WTC11 (cell line): ENCODE results near the gene SPINT1. TPM values are rescaled to one million over a fixed set of nuclear protein-coding genes. Genes with fewer than 3 reads are reported as not detected.

Experiments used
- ATAC-seq: fragments of 200-7000 bp; cut with Tn5 transposase; 2 replicates; pipeline ENCODE4 v1.10.0; 2021; ENCODE audit warnings: mild to moderate bottlenecking, moderate library complexity
- CTCF ChIA-PET: fragments of 300-600 bp; sonication (Branson Sonifier 250); formaldehyde crosslinking; loops from one replicate; lab custom pipeline; 2021; ENCODE audit warnings: antibody characterized with exemption; lab: Charles Lee
- POLR2A ChIA-PET: fragments of 350-600 bp; sonication (Branson Sonifier 250); formaldehyde crosslinking; loops from one replicate; lab custom pipeline; 2021; ENCODE audit warnings: antibody characterized with exemption; lab: Charles Lee
- DNase-seq: peaks from one replicate; pipeline ENCODE4 v3.0.0; 2021; ENCODE audit warnings: low spot score
- H3K27ac Mint-ChIP-seq: 2 replicates; pipeline ENCODE4 v1.8.0; 2021; ENCODE audit warnings: mixed read lengths
- H3K27me3 Mint-ChIP-seq: 2 replicates; pipeline ENCODE4 v1.8.0; 2021; ENCODE audit warnings: low read depth, mild to moderate bottlenecking, moderate library complexity, mixed read lengths
- H3K36me3 Mint-ChIP-seq: 2 replicates; pipeline ENCODE4 v1.8.0; 2021; ENCODE audit warnings: mixed read lengths
- H3K4me1 Mint-ChIP-seq: 2 replicates; pipeline ENCODE4 v1.8.0; 2022; ENCODE audit warnings: mixed read lengths
- H3K4me3 Mint-ChIP-seq: 2 replicates; pipeline ENCODE4 v1.8.0; 2021; ENCODE audit warnings: mild to moderate bottlenecking, moderate library complexity, mixed read lengths
- H3K9me3 Mint-ChIP-seq: 2 replicates; pipeline ENCODE4 v1.8.0; 2021; ENCODE audit warnings: mixed read lengths
- CREM ChIP-seq: sonication (generic); formaldehyde crosslinking; IDR thresholded peaks from 2 replicates; pipeline ENCODE4 v1.8.1; 2022; ENCODE audit warnings: mild to moderate bottlenecking, missing genetic modification reagents, moderate library complexity
- FOXJ3 ChIP-seq: sonication (generic); formaldehyde crosslinking; IDR thresholded peaks from 2 replicates; pipeline ENCODE4 v1.9.0; 2021; ENCODE audit warnings: missing genetic modification reagents, mild to moderate bottlenecking, borderline replicate concordance
- FOXP1 ChIP-seq: sonication (generic); formaldehyde crosslinking; IDR thresholded peaks from 2 replicates; pipeline ENCODE4 v1.8.0; 2022; ENCODE audit warnings: missing genetic modification reagents, mild to moderate bottlenecking, moderate library complexity, borderline replicate concordance
- NFE2L1 ChIP-seq: sonication (generic); formaldehyde crosslinking; IDR thresholded peaks from 2 replicates; pipeline ENCODE4 v1.8.1; 2023; ENCODE audit warnings: missing genetic modification reagents
- NFYB ChIP-seq: sonication (generic); formaldehyde crosslinking; conservative IDR thresholded peaks from 2 replicates; pipeline ENCODE4 v1.8.0; 2022; ENCODE audit warnings: low read depth, missing genetic modification reagents
- NR2C2 ChIP-seq: sonication (generic); formaldehyde crosslinking; IDR thresholded peaks from 2 replicates; pipeline ENCODE4 v1.8.0; 2022; ENCODE audit warnings: mild to moderate bottlenecking, missing genetic modification reagents
- RELA ChIP-seq: sonication (generic); formaldehyde crosslinking; IDR thresholded peaks from 2 replicates; pipeline ENCODE4 v1.8.1; 2022; ENCODE audit warnings: missing genetic modification reagents, mild to moderate bottlenecking, borderline replicate concordance
- RORB ChIP-seq: fragments of 250-450 bp; sonication (Bioruptor Pico); IDR thresholded peaks from 2 replicates; pipeline ENCODE4 v1.9.0; 2021; ENCODE audit warnings: mild to moderate bottlenecking
- SOX15 ChIP-seq: fragments of 250-450 bp; sonication (Bioruptor Pico); IDR thresholded peaks from 2 replicates; pipeline ENCODE4 v1.9.0; 2021; ENCODE audit warnings: mild to moderate bottlenecking
- TEAD1 ChIP-seq: sonication (generic); formaldehyde crosslinking; IDR thresholded peaks from 2 replicates; pipeline ENCODE4 v1.8.0; 2022; ENCODE audit warnings: mild to moderate bottlenecking, missing genetic modification reagents
- TEAD4 ChIP-seq: sonication (generic); formaldehyde crosslinking; IDR thresholded peaks from 2 replicates; pipeline ENCODE4 v1.8.0; 2022; ENCODE audit warnings: mild to moderate bottlenecking, missing genetic modification reagents
- TP53 ChIP-seq: sonication (generic); formaldehyde crosslinking; IDR thresholded peaks from 2 replicates; pipeline ENCODE4 v1.8.1; 2023; ENCODE audit warnings: mild to moderate bottlenecking, missing genetic modification reagents
- ZNF396 ChIP-seq: fragments of 250-450 bp; sonication (Bioruptor Pico); IDR thresholded peaks from 2 replicates; pipeline ENCODE4 v1.8.0; 2021; ENCODE audit warnings: mild to moderate bottlenecking, moderate library complexity, borderline replicate concordance
- total RNA-seq: library from RNA; stranded (reverse); gene quantifications from 3 replicates; pipeline ENCODE4 v1.2.3, GENCODE V29; 2021
- TF ChIP-seq, protein P1 (sequence below): sonication (generic); formaldehyde crosslinking; IDR thresholded peaks from 2 replicates; pipeline ENCODE4 v1.8.0; 2023; ENCODE audit warnings: missing genetic modification reagents, mild to moderate bottlenecking, borderline replicate concordance
- TF ChIP-seq, protein P2 (sequence below): sonication (generic); formaldehyde crosslinking; IDR thresholded peaks from 2 replicates; pipeline ENCODE4 v1.8.1; 2022; ENCODE audit warnings: mild to moderate bottlenecking, missing genetic modification reagents, moderate library complexity, borderline replicate concordance
- TF ChIP-seq, protein P3 (sequence below): sonication (generic); formaldehyde crosslinking; IDR thresholded peaks from 2 replicates; pipeline ENCODE4 v1.8.1; 2022; ENCODE audit warnings: low read depth, mild to moderate bottlenecking, moderate library complexity, missing genetic modification reagents, borderline replicate concordance
- TF ChIP-seq, protein P4 (sequence below): fragments of 250-450 bp; sonication (Bioruptor Pico); IDR thresholded peaks from 2 replicates; pipeline ENCODE4 v1.9.0; 2021; ENCODE audit warnings: mild to moderate bottlenecking
- TF ChIP-seq, protein P5 (sequence below): sonication (generic); formaldehyde crosslinking; IDR thresholded peaks from 2 replicates; pipeline ENCODE4 v1.8.1; 2023; ENCODE audit warnings: mild to moderate bottlenecking, missing genetic modification reagents, moderate library complexity

SPINT1 gene
- total RNA-seq, 1 experiment from 2014 or later, result 140 TPM

DNA sequence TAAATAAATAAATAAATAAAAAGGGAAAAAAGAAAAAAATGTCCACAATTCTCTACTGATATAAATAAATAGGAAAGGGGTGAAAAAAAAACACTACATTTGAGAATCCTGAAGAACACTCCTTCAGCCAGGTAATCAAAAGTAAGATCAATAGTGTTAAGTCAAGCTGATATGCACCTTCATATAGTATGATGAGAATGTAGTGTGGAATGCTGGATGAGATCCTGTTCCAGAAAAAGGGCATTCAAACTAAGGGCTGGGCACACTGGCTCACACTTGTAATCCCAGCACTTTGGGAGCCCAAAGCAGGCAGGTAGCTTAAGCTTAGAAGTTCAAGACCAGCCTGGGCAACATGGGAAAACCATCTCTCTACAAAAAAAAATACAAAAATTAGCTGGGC, 45.3 kb downstream of the SPINT1 start (continued):
- TF ChIP-seq, protein P1, sequence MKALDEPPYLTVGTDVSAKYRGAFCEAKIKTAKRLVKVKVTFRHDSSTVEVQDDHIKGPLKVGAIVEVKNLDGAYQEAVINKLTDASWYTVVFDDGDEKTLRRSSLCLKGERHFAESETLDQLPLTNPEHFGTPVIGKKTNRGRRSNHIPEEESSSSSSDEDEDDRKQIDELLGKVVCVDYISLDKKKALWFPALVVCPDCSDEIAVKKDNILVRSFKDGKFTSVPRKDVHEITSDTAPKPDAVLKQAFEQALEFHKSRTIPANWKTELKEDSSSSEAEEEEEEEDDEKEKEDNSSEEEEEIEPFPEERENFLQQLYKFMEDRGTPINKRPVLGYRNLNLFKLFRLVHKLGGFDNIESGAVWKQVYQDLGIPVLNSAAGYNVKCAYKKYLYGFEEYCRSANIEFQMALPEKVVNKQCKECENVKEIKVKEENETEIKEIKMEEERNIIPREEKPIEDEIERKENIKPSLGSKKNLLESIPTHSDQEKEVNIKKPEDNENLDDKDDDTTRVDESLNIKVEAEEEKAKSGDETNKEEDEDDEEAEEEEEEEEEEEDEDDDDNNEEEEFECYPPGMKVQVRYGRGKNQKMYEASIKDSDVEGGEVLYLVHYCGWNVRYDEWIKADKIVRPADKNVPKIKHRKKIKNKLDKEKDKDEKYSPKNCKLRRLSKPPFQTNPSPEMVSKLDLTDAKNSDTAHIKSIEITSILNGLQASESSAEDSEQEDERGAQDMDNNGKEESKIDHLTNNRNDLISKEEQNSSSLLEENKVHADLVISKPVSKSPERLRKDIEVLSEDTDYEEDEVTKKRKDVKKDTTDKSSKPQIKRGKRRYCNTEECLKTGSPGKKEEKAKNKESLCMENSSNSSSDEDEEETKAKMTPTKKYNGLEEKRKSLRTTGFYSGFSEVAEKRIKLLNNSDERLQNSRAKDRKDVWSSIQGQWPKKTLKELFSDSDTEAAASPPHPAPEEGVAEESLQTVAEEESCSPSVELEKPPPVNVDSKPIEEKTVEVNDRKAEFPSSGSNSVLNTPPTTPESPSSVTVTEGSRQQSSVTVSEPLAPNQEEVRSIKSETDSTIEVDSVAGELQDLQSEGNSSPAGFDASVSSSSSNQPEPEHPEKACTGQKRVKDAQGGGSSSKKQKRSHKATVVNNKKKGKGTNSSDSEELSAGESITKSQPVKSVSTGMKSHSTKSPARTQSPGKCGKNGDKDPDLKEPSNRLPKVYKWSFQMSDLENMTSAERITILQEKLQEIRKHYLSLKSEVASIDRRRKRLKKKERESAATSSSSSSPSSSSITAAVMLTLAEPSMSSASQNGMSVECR (CRISPR knock-in tag), result no peak
- TF ChIP-seq, protein P2, sequence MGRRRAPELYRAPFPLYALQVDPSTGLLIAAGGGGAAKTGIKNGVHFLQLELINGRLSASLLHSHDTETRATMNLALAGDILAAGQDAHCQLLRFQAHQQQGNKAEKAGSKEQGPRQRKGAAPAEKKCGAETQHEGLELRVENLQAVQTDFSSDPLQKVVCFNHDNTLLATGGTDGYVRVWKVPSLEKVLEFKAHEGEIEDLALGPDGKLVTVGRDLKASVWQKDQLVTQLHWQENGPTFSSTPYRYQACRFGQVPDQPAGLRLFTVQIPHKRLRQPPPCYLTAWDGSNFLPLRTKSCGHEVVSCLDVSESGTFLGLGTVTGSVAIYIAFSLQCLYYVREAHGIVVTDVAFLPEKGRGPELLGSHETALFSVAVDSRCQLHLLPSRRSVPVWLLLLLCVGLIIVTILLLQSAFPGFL, result no peak
- TF ChIP-seq TP53 (no peak), RORB (no peak), NR2C2 (CRISPR knock-in tag) (no peak), FOXJ3 (no peak), ZNF396 (CRISPR knock-in tag) (no peak), TEAD1 (no peak), RELA (CRISPR knock-in tag) (no peak)
- TF ChIP-seq, protein P3, sequence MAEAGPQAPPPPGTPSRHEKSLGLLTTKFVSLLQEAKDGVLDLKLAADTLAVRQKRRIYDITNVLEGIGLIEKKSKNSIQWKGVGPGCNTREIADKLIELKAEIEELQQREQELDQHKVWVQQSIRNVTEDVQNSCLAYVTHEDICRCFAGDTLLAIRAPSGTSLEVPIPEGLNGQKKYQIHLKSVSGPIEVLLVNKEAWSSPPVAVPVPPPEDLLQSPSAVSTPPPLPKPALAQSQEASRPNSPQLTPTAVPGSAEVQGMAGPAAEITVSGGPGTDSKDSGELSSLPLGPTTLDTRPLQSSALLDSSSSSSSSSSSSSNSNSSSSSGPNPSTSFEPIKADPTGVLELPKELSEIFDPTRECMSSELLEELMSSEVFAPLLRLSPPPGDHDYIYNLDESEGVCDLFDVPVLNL (CRISPR knock-in tag), result no peak
- TF ChIP-seq, protein P4, sequence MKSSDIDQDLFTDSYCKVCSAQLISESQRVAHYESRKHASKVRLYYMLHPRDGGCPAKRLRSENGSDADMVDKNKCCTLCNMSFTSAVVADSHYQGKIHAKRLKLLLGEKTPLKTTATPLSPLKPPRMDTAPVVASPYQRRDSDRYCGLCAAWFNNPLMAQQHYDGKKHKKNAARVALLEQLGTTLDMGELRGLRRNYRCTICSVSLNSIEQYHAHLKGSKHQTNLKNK (CRISPR knock-in tag), result no peak

DNA sequence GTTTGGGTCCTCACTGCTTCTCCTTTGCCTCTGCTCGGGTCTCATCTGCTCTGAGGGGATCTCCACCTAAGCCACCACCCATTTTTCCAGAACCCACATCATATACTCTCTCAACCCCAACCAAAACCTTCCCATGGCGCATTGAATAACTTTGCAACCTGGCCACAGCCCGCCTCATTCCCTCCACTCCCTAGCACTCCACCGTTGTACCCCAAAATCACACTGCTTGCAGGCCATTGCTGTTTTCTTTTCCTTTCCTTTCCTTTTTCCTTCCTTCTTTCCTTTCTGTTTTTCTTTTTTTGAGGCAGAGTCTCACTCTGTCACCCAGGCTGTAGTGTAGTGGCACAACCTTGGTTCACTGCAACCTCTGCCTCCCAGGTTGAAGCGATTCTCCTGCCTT, 47.3 kb downstream of the SPINT1 start:
- CTCF ChIA-PET, result interaction anchor here (0.8 to 6.5 kb wide), 20 partner anchors 10 to 322 kb away, joined by 3 to 237 read pairs (median 8); partner anchors contain the start of genes DNAJC17, RAD51, RHOV and RPUSD2

More for the DNA sequence above, 47.3 kb downstream of the SPINT1 start:
- TF ChIP-seq CREM (CRISPR knock-in tag), result no peak
- no peak for TF ChIP-seq NFYB (CRISPR knock-in tag)
- TF ChIP-seq NFE2L1, result no peak
- TF ChIP-seq SOX15, result no peak
- TF ChIP-seq, protein P5, sequence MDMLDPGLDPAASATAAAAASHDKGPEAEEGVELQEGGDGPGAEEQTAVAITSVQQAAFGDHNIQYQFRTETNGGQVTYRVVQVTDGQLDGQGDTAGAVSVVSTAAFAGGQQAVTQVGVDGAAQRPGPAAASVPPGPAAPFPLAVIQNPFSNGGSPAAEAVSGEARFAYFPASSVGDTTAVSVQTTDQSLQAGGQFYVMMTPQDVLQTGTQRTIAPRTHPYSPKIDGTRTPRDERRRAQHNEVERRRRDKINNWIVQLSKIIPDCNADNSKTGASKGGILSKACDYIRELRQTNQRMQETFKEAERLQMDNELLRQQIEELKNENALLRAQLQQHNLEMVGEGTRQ (CRISPR knock-in tag), result no peak
- no peak for TF ChIP-seq FOXP1 (CRISPR knock-in tag)
- TF ChIP-seq, protein P4 (CRISPR knock-in tag), result no peak
- no peak for TF ChIP-seq TEAD4
- H3K27ac Mint-ChIP-seq, result no peak overlapping the region
- H3K9me3 Mint-ChIP-seq, result no peaks in the 10 kb centered on the region
- H3K27me3 Mint-ChIP-seq, result peaks cover 17% of the 10 kb centered on the region
- no peak for DNase-seq
- H3K36me3 Mint-ChIP-seq, result peaks cover 5% of the 10 kb centered on the region
- H3K4me1 Mint-ChIP-seq, result peaks cover 13% of the 10 kb centered on the region
- H3K4me3 Mint-ChIP-seq, result no peak overlapping the region
- POLR2A ChIA-PET, result interaction anchor here (1.1 kb wide), 1 partner anchor 33 kb away, joined by 4 read pairs; no protein-coding TSS in a partner anchor
- ATAC-seq, result no peak
